Right ventricle myocardium superior (tissue), 1 donor: ENCODE measurements around the gene UGT1A1. TPM values are rescaled to one million over a fixed set of nuclear protein-coding genes. Genes with fewer than 3 reads are reported as not detected.

Experiments
- total RNA-seq: library from RNA; stranded (reverse); fragmentation: NEBNext Ultra II Directional; extraction: Animal tissue kit (Norgen Biotek cat#: 25700); gene quantifications from one replicate; pipeline ENCODE4 v1.2.1, GENCODE V29; 2021
- donor health status: DM: no; HTN: yes; CAD: no; lungs with severe emphysema.

UGT1A1 gene
- total RNA-seq, 1 donor from 2014 or later: not detected

Other genes with a start within 250 kb of the UGT1A1 start
- 18.0 TPM for gene USP40, start 193.5 kb upstream of the UGT1A1 start, total RNA-seq
- not detected for gene UGT1A8, start 142.6 kb upstream of the UGT1A1 start, total RNA-seq
- not detected for gene UGT1A10, start 123.8 kb upstream of the UGT1A1 start, total RNA-seq
- not detected for gene UGT1A9, start 88.4 kb upstream of the UGT1A1 start, total RNA-seq
- gene UGT1A7, start 78.4 kb upstream of the UGT1A1 start, total RNA-seq: not detected
- gene UGT1A6, start 67.4 kb upstream of the UGT1A1 start, total RNA-seq: 0.32 TPM
- gene UGT1A5, start 47.4 kb upstream of the UGT1A1 start, total RNA-seq: not detected
- gene UGT1A4, start 41.5 kb upstream of the UGT1A1 start, total RNA-seq: not detected
- not detected for gene UGT1A3, start 31.2 kb upstream of the UGT1A1 start, total RNA-seq
- not detected for gene MROH2A, start 18.1 kb downstream of the UGT1A1 start, total RNA-seq
- gene HJURP, start 94.3 kb downstream of the UGT1A1 start, total RNA-seq: 0.40 TPM
- not detected for gene TRPM8, start 157.1 kb downstream of the UGT1A1 start, total RNA-seq